HG02798 (cell line): ENCODE measurements around the gene SLC43A1.

Experiments
- ATAC-seq: cut with Tn5 transposase; IDR thresholded peaks from one replicate; pipeline ENCODE4 v1.9.1; 2021; ENCODE audit warnings: mild to moderate bottlenecking; ENCODE audit not compliant: unreplicated experiment, poor library complexity

The SLC43A1 gene

GRCh38 chr11:57480409-57481137, 34.9 kb downstream of the SLC43A1 start:
- peak; percentile 47 for ATAC-seq

GRCh38 chr11:57479911-57480310, 35.6 kb downstream of the SLC43A1 start:
- ATAC-seq: no peak

GRCh38 chr11:57479021-57479663, 36.4 kb downstream of the SLC43A1 start:
- ATAC-seq: no peak

GRCh38 chr11:57477507-57478189, 37.9 kb downstream of the SLC43A1 start:
- no peak for ATAC-seq

DNA sequence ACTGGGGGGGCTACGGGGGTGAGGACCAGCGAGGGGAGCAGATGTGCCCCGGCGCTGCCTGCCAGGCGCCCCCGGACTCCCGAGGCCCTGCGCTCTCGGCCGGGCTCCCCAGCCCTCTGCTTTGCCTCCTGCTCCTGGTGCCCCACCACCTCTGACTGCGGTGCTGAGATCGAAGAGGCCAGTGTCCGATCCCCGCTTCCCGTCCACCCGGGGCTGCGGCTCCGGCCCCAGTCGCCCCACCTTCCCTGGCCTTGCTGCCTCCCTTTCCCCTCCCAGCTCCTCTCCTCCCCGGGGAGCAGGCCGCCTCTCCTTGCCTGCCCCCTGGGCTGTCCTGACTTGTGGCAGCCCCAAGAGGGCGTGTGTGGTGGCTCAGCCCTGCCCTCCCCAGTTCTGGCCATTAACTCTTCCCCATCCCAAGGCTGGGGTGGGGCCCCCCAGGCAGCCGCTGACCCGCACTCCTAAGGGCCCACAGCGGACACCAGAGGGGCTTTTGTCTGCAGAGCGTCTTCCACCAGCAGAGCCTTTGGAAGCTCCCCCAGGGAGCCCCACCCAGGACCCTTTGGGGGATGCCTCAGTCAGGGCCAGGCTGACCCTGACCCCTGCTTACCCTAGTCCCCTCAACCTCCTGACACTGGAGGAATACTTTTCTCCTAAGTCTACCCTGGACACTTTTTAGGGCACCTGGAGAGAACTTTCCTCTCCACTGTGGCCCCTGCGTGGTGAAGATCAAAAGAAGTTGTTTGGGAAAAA, 38.6 kb downstream of the SLC43A1 start:
- peak; percentile 62 for ATAC-seq

DNA sequence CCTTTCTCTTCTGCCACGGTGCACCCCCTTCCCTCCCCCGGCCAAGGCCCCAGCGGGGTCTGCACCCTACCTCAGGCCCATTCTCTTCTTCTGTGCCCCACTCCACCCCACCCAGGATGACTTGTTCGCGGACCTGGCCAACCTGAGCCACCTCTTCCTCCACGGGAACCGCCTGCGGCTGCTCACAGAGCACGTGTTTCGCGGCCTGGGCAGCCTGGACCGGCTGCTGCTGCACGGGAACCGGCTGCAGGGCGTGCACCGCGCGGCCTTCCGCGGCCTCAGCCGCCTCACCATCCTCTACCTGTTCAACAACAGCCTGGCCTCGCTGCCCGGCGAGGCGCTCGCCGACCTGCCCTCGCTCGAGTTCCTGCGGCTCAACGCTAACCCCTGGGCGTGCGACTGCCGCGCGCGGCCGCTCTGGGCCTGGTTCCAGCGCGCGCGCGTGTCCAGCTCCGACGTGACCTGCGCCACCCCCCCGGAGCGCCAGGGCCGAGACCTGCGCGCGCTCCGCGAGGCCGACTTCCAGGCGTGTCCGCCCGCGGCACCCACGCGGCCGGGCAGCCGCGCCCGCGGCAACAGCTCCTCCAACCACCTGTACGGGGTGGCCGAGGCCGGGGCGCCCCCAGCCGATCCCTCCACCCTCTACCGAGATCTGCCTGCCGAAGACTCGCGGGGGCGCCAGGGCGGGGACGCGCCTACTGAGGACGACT, 39.3 kb downstream of the SLC43A1 start:
- peak; percentile 35 for ATAC-seq

GRCh38 chr11:57475671-57476046, 39.8 kb downstream of the SLC43A1 start:
- ATAC-seq: peak; percentile 28

DNA sequence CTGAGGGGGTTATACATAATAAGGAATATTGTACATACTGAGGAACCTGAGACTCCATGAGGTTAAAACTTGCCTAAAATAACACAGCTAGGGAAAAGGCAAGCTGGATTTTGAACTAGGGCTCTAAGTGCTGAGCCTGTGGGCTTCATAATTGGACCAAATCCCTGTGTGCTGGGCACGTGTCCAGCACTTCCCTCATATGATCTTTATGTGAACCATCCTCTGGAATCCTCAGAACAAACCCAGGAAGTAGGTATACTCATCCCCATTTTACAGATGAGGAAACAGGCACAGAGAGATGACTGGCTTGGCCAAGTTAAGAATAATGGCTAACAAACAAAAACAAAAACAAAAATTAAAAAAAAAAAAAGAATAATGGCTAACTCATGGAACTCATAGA, 40.3 kb downstream of the SLC43A1 start:
- no peak for ATAC-seq

GRCh38 chr11:57474803-57475115, 40.7 kb downstream of the SLC43A1 start:
- no peak for ATAC-seq

- ATAC-seq: no peak
These were observed 41.3 kb downstream of the SLC43A1 start for GRCh38 chr11:57474017-57474802.

- ATAC-seq: no peak
These were observed 42.1 kb downstream of the SLC43A1 start for GRCh38 chr11:57473285-57473841.

DNA sequence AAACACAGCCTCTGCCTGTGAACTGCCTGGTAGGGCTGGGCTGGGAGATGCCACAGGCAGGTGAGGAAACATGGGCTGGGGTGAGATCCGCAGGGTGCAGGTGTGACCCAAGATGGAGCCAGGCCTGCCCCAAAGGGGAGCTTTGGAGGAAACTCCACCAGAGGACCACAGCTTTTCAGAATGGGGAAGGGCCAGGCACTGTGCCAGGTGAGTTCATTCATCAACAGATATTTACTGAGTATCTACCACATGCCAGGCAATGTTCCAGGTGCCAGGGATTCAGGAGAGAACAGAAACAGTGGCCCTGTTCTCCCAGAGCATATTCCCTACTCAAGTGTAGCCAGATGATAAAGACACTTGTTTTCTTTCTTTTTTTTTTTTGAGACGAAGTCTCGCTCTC, 44.0 kb downstream of the SLC43A1 start:
- ATAC-seq: no peak

GRCh38 chr11:57469268-57469667, 46.2 kb downstream of the SLC43A1 start:
- no peak for ATAC-seq

GRCh38 chr11:57468276-57468675, 47.2 kb downstream of the SLC43A1 start:
- no peak for ATAC-seq

DNA sequence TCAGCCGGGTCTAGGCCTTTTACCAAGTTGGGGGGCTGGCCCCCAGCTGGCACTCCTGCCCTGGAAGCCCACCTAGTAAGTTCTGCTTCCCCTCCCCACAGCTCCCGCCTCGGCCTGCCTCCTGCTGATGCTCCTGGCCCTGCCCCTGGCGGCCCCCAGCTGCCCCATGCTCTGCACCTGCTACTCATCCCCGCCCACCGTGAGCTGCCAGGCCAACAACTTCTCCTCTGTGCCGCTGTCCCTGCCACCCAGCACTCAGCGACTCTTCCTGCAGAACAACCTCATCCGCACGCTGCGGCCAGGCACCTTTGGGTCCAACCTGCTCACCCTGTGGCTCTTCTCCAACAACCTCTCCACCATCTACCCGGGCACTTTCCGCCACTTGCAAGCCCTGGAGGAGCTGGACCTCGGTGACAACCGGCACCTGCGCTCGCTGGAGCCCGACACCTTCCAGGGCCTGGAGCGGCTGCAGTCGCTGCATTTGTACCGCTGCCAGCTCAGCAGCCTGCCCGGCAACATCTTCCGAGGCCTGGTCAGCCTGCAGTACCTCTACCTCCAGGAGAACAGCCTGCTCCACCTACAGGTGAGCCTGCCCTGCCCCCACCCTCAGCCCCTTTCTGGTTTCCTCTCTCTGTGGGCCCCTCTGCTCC, 47.9 kb downstream of the SLC43A1 start:
- no peak for ATAC-seq

DNA sequence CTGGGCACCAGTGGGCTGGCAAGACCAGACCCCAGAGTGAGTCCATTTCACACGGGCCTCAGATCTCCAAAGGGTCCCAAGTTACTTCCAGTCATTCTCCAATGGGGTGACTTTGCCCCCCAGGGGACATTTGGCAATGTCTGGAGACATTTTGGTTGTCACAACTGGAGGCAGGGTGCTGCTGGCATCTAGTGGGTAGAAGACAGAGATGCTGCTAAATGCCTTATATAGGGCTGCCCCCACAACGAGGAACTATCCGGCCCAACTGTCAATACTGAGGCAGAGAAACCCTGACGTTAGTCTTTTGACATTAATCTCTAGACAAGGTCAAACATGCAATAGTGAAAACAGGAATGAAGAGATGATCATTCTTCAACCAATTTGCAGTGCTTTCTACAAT, 48.8 kb downstream of the SLC43A1 start:
- ATAC-seq: no peak

DNA sequence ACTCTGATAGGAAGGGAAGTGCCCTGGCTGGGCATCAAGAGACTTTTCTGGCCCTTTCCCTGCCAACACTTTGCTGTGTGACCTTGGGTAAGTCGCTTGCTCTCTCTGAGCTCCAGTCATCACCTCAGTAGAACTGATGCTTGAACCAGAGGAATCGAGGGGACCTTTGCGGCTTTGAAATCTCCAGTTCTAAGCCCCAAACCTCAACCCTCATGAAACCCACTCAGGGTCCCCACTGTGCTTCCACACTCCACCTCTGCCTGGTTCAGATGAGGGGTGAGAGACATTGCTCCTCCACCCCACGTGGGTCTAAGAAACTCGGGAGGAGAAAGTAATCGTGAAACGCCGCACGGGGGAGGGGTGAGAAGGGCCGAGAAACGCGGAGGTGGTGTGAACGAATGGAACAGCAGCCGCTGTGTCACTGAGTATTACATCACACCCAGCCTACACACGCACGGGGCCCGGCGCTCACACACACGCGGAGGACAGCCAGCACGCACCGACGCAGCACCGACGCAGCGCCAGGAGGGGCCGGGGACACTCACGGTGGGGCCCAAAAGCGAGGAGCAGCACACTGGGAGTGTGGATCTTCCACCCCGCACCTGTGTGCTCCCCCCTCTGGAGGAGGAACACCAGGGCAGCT, 50.8 kb downstream of the SLC43A1 start:
- ATAC-seq: no peak
